Activated CD4-positive, alpha-beta T cell treated with anti-CD3 and anti-CD28 coated beads, Interleukin-2, amount 50 U/mL, for 48 hours (primary cell): ENCODE results near the gene GNAL.
A peak's percentile ranks its signal among the peaks of the same experiment; 100 is the strongest.

Source experiments
- DNase-seq, 2 experiments: peaks; one replicate each; pipeline ENCODE4 v3.0.0-alpha.2; 2020

The GNAL gene

DNA sequence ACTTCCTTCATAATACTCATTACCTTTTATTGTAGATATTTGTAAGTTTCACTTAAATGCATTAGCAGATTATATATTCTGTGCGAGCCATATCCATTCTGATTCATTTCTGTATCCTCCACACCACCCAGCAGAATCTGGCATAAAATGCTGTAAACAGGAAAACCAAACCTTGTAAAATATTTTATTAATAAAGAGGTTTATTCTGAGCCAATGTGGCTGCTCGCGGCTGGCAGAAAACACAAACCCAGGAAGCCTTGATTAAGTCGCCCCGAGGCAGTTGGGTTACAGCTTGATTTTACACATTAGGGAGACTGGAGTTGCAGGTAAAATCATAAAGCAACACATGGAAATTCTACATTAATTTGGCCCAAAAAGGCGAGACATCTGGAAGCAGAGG, 40.5 kb downstream of the GNAL start:
- DNase-seq, result no peak

DNA sequence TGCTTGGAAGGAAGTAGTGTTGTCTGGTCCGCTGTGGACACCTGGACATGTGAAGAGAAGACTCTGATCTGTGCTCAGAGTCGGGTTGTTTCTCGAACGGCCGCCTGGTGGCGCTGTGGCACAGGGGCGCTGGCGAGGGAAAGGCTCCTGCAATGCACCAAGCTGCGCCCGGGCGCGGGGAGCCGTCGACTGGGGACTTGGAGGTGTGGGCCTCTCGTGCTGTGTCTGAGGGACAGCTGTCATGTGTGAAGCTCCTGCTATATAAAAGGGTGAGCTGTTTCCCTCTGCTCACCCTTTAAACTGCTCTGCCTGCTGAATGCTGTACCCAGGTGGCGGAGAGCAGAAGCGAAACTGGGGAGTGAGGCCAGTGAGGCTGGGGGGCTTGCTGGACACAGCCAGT, 44.0 kb downstream of the GNAL start:
- peak; percentile 76 to 82 for DNase-seq

DNA sequence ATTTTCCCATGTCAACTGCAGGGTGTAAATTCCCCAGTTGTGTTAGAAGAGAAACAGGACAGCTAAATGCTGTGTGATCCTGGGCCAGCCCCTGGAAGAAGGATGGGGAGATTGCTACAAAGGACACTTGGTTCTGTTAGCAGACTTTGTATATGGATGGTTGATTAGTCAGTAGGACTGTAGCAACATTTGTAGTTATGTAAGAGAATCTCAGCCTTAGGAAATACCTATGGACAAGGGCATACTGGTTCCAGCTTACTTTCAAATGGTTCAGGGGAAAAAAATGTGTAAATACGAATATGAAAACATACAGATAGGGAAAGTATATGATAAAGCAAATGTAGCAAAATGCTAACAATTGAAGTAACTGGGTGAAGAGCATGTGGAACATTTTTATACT, 47.6 kb downstream of the GNAL start:
- DNase-seq, result no peak

DNA sequence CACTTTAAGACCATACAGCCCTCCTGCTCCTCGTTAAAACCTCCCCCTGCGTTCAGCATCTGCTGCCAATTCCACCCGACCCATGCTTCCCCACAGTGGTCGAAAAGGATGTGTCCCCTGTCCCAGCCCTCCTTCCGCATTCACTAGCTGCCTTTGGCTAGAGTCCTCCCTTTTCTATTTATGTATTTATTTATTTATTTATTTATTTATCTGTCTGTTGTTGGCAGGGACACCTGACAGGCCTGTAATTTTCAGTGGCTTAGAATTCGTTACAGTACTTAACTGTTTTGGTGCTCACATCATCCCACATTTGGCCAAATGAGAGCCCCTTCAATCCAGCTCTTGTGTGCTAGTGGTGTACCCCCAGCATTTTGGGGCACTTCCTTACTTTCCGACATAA, 50.8 kb downstream of the GNAL start:
- DNase-seq, result no peak

DNA sequence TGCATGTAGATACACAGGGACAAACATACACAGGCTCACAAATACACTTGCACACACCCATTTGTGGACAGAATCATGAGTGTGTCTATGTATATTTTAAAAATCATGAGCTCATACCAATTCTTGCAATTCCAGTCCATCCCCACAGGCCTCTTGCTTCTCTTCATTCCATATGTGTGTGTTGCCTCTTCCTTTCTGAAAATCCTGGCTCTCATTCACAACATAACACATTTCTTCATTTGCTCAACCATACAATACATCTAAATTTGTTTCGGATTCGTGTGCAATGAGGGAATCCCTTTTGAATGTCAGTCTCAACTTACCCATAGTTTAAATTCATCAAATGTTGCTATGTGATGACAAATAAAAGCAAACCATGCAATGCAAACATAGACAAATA, 51.4 kb downstream of the GNAL start:
- DNase-seq, result no peak

DNA sequence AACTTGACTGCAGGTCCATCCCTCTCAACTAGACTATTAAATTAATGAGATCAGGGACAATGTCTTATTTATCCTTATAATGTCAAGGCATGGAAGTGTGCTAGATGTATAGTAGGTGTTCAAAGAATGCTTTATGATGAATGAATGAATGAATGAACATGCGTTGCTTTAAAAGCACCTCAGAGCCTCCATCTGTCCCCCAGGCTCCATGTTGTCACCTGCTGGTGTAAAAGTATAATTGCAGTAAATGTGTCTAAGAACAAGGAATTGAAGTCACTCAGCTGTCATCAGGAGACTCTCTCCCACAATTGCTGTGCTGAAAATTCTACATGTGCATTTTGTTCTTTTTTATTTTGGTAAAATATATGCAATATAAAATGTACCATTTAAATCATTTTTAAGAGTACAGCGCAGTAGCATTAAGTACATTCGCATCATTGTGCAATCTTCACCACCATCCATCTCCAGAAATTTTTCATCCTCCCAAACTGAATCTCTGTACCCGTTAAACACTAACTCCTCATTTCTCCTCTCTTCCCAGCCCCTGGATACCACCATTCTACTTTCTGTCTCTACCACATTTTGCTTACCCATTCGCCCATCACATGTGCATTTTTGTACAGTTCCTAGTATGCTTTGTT, 52.6 kb downstream of the GNAL start:
- DNase-seq, result no peak

DNA sequence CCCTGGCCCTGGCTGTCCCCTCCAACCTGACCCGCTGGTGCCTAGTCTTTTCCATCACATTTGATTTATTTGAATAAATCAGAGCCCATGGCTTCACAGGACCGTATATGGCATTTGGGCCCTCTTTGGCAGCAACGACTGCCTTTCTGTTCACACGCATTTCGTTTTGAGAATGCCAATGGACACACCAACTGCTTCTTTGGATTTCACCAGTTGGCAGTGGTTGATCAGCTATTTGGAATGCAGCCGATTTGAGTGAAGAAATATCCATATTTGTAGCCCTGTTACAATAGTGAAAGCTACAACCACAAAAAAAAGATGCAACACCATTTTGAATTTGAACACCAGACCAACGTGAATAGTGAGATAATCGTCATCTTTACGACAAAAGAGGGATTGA, 56.5 kb downstream of the GNAL start:
- no peak for DNase-seq

DNA sequence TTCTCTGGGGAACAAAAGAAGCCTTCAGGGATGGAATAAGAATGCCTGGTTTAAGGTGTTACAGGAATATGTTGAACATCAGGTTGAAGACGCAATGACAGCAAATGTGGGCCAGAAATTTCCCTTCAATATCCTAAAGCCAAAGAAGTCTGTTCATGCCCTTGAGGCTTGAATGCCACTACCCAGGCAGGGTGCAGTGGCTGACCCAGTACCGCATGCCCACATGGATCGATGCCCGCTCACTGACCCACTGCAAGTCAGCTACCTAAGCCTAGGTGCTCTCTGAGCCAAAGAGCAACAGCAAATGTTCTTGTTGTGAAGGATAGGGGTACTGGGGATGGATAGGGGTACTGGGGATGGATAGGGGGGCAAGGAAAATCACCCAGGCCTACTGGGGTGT, 58.2 kb downstream of the GNAL start:
- no peak for DNase-seq

DNA sequence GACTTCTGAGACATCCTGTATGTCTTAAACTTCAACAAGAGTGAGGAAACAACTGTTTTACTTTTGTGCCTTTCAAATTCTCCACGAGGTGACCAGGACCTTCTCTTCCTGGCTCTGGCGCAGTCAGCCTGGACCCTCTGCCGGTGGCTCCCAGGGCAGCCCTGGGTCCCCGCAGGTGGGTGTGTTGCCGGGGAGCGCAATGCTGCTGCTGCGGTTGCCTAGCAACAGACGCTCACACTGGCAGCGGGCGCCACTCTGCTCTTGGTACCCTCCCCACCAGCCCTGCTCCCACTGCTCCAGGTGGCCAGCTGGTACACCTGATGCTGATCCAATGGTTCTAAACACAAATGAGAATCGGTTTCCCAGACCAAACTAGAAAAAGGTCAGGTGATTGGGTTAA, 58.7 kb downstream of the GNAL start:
- DNase-seq, result no peak

DNA sequence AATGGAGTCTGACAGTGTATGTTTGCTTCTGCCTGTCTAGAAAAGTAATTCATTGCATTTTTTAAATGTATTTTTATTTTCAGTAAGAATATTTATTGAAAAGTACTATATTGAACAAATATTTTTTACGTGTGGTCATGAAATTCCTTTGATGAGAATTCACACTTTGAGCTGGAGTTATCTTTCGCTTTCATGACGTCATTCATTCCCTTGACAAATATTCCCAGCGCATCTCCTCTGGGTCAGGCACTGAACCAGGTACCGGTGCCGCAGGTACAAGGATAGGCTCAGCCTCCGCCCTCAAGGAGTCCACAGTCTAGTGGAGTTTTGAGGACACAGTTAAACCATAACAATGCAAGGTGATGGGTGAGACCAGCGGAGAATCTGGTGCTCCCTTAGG, 60.2 kb downstream of the GNAL start:
- DNase-seq, result no peak

DNA sequence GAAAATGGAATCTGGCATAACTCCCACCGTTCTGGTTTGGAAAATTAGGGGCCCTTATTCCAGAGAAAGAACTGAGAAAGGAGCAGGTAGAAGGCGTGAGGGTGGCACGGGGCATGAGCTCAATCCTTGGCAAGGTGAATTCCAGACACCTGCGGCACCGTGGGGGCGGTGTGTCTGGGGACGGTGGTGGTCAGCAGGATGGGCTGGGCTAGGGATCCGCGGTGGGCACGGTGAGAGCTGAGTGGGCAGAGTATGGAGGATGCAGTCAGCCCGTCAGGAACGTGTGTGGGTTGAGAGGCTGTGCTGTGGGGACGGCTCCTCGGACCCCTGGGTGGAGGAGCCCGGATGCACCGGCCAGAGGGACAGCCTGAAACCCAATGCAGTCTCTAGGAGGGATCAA, 61.1 kb downstream of the GNAL start:
- no peak for DNase-seq

DNA sequence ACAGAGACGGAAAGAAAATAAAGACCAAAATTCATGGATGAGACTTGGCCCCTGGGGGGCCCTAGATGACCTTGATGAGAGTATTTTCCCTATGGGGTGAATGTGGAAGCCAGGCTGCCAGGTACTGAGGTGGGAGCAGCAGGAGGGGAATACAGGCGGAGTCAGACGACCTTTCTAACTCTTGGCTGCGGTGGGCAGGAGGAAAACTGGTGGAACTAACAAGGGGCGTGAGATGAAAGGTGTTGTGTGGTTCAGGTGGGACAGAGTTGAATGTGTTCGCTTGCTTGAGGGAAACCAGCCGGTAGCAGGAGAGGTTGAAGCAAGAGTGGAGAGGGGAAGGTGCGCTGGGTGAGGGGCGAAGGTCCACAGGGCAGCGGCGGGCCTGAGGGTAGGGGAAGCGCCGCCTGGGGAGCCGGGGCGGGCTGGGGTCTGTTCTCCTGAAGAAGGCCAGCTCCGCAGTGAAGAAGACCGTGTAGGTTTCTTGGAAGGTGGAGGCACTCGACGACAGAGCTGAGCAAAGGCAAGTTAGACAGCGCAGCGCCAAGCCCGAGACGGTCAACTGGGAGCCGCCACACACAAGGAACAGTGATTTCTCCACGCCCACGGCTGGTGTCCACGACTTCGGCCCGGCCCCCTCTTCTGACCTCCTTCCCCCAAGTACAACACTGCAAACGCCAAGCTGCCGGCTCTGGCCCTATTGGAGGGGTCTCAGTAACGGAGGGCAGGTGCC, 61.7 kb downstream of the GNAL start:
- DNase-seq, result no peak

DNA sequence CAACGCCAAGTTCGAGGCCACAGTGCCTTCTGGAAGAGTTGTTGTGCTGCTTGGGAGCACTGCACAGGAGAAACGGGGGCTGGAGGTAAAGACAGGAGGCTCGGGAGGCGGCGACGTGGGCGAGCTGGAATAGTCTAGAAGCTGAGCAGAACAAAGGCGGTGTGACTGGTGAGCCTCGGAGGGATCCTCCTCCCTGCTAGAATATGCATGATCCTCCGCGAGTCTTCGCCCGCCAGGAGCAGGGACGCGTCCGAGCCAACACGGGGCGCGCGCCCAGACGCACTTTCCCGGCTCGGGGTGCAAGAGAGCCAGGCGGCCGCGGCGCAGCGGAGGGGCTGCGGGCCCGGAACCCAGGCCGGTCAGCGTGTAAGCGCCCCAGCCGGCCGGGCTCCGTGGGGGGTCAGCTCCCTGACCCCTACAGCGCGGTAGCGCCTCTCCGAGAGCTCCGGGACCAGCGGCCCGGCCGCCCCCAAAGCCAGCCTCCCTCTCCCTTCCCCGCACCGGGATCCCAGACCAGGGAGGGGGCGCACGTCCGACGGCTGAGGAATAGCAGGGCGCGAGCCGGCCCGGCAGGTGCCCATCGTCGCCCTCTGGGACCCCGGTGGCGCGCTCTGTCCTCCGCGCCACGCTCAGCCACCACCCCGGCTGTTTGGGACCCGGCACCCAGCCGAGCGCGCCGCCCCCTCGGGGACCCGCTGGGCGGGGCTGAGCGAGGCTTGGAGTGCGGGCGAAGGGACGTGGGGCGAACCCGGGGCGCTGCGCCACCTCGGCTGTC, 62.5 kb downstream of the GNAL start:
- no peak for DNase-seq

DNA sequence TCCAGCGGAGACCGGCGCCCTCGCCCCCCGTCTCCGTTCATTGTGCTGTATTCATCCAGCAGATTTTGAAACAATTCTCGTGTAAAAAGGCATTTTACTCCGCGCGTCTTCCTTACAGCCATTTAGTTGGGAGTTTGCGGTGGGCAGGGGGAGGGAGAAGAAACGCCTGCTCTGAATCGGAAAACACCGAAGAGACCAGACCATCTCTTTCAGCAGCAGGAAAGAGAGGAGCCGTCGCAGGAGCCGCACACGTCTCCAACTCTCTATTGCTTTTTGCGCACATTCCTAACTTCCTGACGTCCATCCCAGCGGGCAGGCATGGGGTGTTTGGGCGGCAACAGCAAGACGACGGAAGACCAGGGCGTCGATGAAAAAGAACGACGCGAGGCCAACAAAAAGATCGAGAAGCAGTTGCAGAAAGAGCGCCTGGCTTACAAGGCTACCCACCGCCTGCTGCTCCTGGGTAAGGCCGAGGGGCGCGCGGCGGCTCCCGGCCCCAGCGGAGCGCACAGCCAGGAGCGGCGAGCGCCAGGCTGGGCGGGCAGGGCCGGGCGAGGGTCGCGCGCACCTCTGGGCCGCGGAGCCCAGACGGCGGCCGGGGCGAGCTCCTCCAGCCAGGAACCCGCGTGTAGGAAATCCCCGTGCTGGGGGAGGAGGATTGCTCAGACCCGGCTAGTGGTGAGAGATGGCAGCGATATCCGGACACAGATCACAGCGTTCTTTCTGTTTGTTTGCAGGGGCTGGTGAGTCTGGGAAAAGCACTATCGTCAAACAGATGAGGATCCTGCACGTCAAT, 63.2 kb downstream of the GNAL start:
- DNase-seq, result peak; percentile 7 to 10

DNA sequence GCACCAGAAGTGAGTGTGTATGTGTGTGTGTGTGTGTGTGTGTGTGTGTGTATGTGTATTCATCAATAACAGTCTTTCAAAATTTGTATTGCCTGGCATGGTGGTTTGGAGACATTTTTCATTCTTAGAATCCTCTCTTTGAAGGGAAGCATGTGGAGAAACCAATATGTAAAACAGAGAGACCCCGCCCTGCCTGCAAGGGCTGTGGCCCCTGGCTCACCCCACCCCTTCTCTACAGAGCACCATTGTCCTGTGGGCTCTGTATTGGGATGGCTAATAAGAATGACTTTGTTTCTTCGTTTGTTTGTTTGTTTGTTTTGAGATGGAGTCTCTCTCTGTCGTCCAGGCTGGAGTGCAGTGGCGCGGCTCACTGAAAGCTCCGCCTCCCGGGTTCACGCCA, 65.9 kb downstream of the GNAL start:
- no peak for DNase-seq

DNA sequence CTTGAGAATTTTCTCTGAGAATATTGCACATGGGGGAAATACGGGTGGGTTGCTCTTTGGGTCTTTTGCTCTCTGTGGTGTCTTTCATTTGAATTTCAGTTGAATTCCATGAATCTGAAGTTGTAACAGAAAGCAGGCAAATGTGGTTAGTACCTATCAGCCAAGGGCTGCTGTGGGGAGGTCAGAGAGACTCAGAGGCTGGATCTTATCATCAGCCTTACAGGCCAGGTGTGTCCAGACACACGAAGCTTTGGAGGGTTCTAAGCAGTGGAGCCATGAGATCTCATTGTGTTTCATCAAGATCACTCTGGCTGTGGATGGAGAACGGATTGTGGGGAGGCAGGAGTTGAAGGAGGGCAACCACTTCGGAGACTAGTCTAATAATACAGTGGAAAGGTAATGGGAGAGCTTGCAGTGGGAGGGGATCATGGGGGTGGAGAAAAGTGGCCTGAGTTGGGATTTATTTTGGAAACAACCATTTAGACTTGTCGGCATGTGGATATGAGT, 68.1 kb downstream of the GNAL start:
- DNase-seq, result no peak

DNA sequence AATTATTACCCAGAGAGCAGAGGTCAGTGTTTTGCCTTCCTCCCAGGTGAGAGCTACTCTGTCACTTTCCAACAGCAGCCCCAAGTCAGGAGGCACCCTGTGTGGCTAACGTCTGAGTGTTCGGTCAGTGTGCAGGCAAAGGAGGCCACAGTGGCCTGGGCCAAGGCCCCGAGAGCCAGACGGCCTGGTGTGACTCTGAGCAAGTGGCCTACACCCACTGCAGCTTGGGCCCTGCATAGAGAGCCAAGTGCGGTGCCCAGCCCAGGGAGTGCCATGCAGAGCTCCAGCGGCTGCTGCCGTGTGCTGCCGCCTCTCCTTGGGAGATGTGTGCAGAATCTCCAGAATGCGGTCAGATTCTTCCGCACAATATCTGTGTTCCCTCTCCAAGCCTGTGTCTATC, 70.4 kb downstream of the GNAL start:
- DNase-seq, result no peak

DNA sequence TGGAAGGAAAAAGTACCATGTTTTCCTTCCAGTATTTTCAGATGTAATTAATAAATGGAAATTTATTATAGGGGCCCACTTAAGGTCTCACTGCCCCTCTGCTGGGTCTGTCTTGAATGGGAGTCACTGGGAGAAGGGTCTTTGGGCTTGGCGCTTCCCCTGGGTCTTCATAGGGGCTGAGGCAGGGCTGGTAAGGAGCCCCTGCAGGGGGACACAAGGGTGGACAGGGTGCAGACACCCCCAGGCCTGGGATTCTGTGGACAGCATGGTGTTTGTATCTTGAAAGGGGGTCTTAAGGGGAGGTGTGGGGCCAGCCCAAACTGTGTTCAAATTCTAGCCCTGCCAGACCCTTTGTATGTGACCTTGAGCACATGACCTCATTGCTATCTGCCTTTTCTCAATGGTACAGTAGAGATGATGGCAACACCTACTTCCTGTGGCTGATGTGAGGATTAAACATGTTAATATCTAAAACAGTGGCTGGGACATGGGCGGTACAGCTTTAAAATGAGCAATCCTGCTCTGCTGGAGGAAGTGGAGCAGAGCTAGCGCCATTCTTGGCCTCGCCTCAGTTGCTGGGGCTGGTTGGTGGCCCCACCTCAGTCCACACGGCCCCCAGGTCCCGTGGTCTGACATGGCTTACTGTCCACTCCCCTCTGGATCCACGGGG, 71.6 kb downstream of the GNAL start:
- DNase-seq, result no peak

DNA sequence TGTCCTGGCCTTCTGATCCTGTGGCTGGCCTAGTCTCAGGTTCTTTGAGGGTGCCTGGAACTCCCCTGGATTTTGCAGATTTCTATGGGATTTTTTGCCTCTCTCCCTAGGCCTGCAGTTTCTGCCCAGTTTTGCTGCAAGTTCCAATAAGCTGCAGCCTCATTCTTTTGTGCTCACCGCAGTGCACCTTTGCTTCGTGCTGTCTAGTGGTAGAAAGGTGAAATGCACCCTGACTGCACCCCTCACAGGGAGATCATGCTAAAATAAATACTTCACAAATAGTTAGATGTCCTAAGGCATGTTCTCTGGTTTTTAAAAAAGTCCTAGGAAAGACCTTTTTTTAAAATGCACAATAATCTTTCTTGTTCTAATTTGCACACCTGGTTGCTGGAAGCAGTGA, 72.5 kb downstream of the GNAL start:
- DNase-seq, result no peak

DNA sequence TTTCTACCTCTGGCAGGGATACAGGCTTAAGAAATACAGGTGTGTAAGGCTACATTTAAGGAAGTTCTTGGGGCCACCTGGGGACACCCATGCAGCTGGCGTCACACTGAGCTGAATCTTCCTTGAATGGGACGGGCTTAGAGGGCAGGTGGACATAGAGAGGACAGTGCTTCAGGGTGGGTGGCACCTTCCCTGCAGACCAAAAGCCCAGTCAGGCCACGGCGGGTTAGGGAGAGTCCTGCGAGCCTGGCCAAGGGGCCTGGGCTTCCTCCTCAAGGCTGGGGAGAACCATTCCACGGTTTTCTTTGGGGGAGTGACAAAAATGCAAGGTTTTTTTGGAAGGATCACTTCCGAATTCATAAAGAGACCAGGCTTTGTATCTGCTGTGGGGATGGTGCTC, 73.4 kb downstream of the GNAL start:
- DNase-seq, result no peak

DNA sequence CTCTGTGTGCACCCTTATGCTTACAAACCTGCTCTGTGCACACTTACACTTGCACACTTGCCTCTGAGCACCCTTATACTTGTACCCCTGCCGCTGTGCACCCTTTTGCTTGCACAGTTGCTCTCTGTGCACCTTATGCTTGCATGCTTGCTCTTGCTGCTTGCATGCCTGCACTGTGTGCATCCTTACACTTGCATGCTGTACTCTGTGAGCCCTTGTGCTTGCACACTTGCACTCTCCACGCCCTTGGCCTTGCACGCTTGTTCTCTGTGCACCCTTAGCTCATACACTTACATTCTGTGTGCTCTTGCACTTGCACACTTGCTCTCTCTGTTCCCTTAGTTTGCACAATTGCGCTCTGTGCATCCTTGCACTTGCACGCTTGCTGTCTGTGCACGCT, 78.3 kb downstream of the GNAL start:
- no peak for DNase-seq

DNA sequence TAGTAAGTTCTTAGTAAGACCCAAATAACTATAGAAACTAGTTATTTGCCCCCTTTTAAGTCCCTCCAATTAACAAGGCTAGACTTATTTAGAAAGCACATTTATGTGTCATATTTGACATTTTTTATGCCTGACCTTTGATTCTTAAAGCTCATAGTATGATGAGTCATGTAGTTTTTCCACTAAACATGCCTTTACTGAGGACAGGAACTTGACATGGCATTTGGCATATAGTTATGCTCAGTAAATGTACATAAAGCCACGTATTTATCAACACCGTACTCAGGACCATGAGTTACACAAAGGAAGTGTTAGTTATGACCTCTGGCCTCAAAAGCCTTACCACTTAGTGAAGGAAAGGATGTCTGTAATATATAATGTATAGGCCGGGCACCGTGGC, 78.9 kb downstream of the GNAL start:
- DNase-seq, result no peak
